ENCODE data around the gene BCKDHA. TPM values are rescaled to one million over a fixed set of nuclear protein-coding genes. Genes with fewer than 3 reads are reported as not detected.

Gene BCKDHA
- total and polyA plus RNA-seq, 2 donors (not counting 3 experiments of a cell fraction or from before 2014, with no cell fraction given) = 16.5 to 50.4 TPM

- Histone ChIP-seq H3K27me3 (ENCODE audit: control insufficient read depth in 2 of 2, insufficient read depth in 2 of 2, low read length in 2 of 2) (no peaks in the 10 kb centered on the region), H3K36me3 (ENCODE audit: control insufficient read depth in 2 of 2, extremely low read depth in 1 of 2, insufficient read depth in 2 of 2, low read length in 2 of 2) (peaks cover 0 to 2% of the 10 kb centered on the region in 2 experiments), H3K4me3 (replicated peaks in 1 of 3; ENCODE audit: insufficient read depth in 1 of 3, low read depth in 1 of 3, low read length in 3 of 3) (no peak overlapping the region), H3K4me2 (ENCODE audit: insufficient read depth, low read length) (no peak overlapping the region), H3K4me1 (ENCODE audit: control insufficient read depth, extremely low read depth, insufficient read depth, low read length) (peaks cover 24% of the 10 kb centered on the region), H3K9ac (replicated peaks; ENCODE audit: extremely low read depth, insufficient read depth, low read length) (no peak overlapping the region), H3K79me2 (ENCODE audit: control insufficient read depth, insufficient read depth, low read length) (no peaks in the 10 kb centered on the region), H3K9me1 (replicated peaks; ENCODE audit: control insufficient read depth, extremely low read depth, insufficient read depth, low read length) (no peaks in the 10 kb centered on the region), H2AFZ (ENCODE audit: low read depth, low read length) (no peak overlapping the region), H3K27ac (ENCODE audit: insufficient read depth, low read depth, low read length) (peak overlapping the region; percentile 34), H4K20me1 (replicated peaks; ENCODE audit: control insufficient read depth, extremely low read depth, insufficient read depth, low read length) (no peaks in the 10 kb centered on the region), H3K9me3 (replicated peaks; ENCODE audit: control insufficient read depth, insufficient read depth, low read length) (no peaks in the 10 kb centered on the region)
- intact Hi-C loops (cut with micrococcal nuclease) = no loop called here
- POLR2A ChIA-PET = no interaction called here
- dilution Hi-C loops (cut with MboI; ENCODE audit: extremely low pct_ligation_motif_present, low sequenced_read_pairs) = no loop called here
- DNase-seq (ENCODE audit: low read depth, low spot score) = peak; percentile 34
- peak; percentile 75 for FAIRE-seq
- TF ChIP-seq, protein P1, sequence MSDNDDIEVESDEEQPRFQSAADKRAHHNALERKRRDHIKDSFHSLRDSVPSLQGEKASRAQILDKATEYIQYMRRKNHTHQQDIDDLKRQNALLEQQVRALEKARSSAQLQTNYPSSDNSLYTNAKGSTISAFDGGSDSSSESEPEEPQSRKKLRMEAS (IDR thresholded peaks at IDR 0.05; ENCODE audit: insufficient read depth, insufficient read length) = no peak
- TF ChIP-seq FOS (IDR thresholded peaks at IDR 0.05; ENCODE audit: borderline replicate concordance, insufficient read depth, low read length) (no peak), POLR2A (IDR thresholded peaks at IDR 0.05; ENCODE audit: low read depth, low read length) (no peak), MYC (IDR thresholded peaks at IDR 0.05; ENCODE audit: low read depth, low read length) (no peak), GATA2 (IDR thresholded peaks at IDR 0.05; ENCODE audit: insufficient read depth, insufficient read length, low read depth, low read length) (no peak), EZH2 (IDR thresholded peaks at IDR 0.05; ENCODE audit: borderline replicate concordance, low read depth, low read length, severe bottlenecking) (no peak), JUN (IDR thresholded peaks at IDR 0.05; ENCODE audit: borderline replicate concordance, insufficient read depth, insufficient read length, low read depth) (no peak), POLR2AphosphoS5 (IDR thresholded peaks at IDR 0.05; ENCODE audit: insufficient read depth, low read depth, low read length) (no peak)
- TF ChIP-seq, protein P2, sequence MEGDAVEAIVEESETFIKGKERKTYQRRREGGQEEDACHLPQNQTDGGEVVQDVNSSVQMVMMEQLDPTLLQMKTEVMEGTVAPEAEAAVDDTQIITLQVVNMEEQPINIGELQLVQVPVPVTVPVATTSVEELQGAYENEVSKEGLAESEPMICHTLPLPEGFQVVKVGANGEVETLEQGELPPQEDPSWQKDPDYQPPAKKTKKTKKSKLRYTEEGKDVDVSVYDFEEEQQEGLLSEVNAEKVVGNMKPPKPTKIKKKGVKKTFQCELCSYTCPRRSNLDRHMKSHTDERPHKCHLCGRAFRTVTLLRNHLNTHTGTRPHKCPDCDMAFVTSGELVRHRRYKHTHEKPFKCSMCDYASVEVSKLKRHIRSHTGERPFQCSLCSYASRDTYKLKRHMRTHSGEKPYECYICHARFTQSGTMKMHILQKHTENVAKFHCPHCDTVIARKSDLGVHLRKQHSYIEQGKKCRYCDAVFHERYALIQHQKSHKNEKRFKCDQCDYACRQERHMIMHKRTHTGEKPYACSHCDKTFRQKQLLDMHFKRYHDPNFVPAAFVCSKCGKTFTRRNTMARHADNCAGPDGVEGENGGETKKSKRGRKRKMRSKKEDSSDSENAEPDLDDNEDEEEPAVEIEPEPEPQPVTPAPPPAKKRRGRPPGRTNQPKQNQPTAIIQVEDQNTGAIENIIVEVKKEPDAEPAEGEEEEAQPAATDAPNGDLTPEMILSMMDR (IDR thresholded peaks at IDR 0.05; ENCODE audit: extremely low read depth in 1 of 2, insufficient read depth in 1 of 2, low read depth in 1 of 2, low read length in 2 of 2) = no peak
- CTCF ChIA-PET = interaction anchor here (1.2 to 4.0 kb wide), 6 partner anchors 10 to 163 kb away, joined by 3 to 20 read pairs (median 10); partner anchors contain the start of genes B3GNT8 and DMAC2
- no TSS peak for BruUV-seq (replicated peaks)
These were observed 9.7 kb downstream of the BCKDHA start for GRCh38 chr19:41407271-41407670.

Data from endothelial cell of umbilical vein (primary cell).